ENCODE results near the gene ATXN10.

DNA sequence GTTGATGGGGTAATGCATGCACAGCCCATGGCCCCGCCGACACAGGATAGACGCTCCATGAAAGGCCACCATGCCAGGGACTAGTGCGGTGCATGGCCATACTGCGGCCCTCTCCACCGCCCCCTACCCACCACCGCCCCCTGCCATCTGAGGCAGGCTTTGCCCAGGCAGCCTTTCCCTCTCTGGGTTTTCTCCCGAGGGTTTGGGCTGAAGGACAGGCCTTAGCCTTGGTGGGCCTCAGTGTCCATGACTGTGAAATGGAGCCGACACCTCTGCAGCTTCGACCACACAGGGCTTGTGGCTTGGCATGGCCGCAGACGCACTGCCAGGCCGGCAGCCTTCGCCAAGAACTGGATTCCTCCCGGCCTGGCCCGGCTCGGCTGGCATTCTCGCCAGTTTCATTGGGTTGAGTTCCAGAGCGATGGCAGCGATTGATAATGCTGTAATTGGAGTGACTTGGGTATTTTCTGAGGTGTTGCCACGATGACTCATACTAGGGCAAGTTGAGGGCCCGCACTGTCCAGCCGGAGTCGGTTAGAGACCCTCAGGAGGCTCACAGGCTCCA lies 194.0 kb downstream of the ATXN10 start:
- TF ChIP-seq GATA2 (IDR thresholded peaks at IDR 0.05; ENCODE audit: low read depth, low read length) (no peak), GATA3 (IDR thresholded peaks at IDR 0.05; ENCODE audit: low read depth, low read length) (no peak)
